Left lung (tissue), 10 donors: Measurements from ENCODE around the gene MAN2A1. TPM values are rescaled to one million over a fixed set of nuclear protein-coding genes. Genes with fewer than 3 reads are reported as not detected.
A peak's percentile ranks its signal among the peaks of the same experiment; 100 is the strongest.
"Not testable (repeated sequence)": the region's sequence is repeated elsewhere in the genome, so short reads cannot be mapped to it uniquely, and the experiment has no call there.

Source experiments
- ATAC-seq: fragments of 200-7000 bp; cut with Tn5 transposase; one replicate; pipeline ENCODE4 v1.9.1; 2020; ENCODE audit warnings: moderate library complexity
- DNase-seq, 4 donors: peaks; one replicate each; pipeline ENCODE4 v3.0.0-alpha.2; 2013 to 2020
- H3K27ac ChIP-seq, 2 donors: fragments of 200-600 bp; sonication (generic) in 1 of 2; one replicate each; pipeline versions ENCODE4 v1.5.0 to v1.8.0; 2020 to 2021
- H3K27me3 ChIP-seq, 2 donors: fragments of 200-600 bp; sonication (generic) in 1 of 2; one replicate each; pipeline versions ENCODE4 v1.5.0 to v1.8.0; 2020 to 2021
- H3K36me3 ChIP-seq, 2 donors: fragments of 200-600 bp; sonication (generic) in 1 of 2; one replicate each; pipeline versions ENCODE4 v1.5.0 to v1.8.0; 2020 to 2021
- H3K4me1 ChIP-seq, 2 donors: fragments of 200-600 bp; one replicate each; pipeline ENCODE4 v1.8.0; 2021
- H3K4me3 ChIP-seq, 2 donors: fragments of 200-600 bp; sonication (generic) in 1 of 2; one replicate each; pipeline versions ENCODE4 v1.5.0 to v1.8.0; 2020 to 2021; ENCODE audit warnings: mild to moderate bottlenecking in 1 of 2
- H3K9me3 ChIP-seq, 2 donors: fragments of 200-600 bp; sonication (generic) in 1 of 2; one replicate each; pipeline versions ENCODE4 v1.5.0 to v1.8.0; 2020 to 2021
- CTCF ChIP-seq, 2 donors: fragments of 200-600 bp; sonication (generic) in 1 of 2; IDR thresholded peaks; one replicate each; pipeline versions ENCODE4 v1.5.0 to v1.8.0; 2021; ENCODE audit warnings: antibody characterized with exemption in 2 of 2
- intact Hi-C, 2 donors: fragments of 100-400 bp; cut with DNase I; formaldehyde crosslinking; loops; one replicate each; pipeline versions ENCODE4 v1.11.2 to v1.14.2; 2022
- polyA plus RNA-seq, 6 donors: library from polyadenylated mRNA; unstranded; fragments of 120-200 nt; gene quantifications; one replicate each; pipeline ENCODE4 v1.2.1, GENCODE V29; 2013; ENCODE audit not compliant: insufficient read length in 6 of 6
- total RNA-seq, 2 donors: library from RNA; stranded (reverse); fragmentation: NEBNext Ultra II Directional; extraction: Animal tissue kit (Norgen Biotek cat#: 25700); gene quantifications; one replicate each; pipeline ENCODE4 v1.2.1, GENCODE V29; 2021
- donor health status: DM: no; HTN: yes; CAD: no.
- donor health status: DM: no; HTN: no; CAD: no.

Gene MAN2A1
- total and polyA plus RNA-seq, 8 donors, result 42.2 to 54.7 (median 47.9) TPM

DNA sequence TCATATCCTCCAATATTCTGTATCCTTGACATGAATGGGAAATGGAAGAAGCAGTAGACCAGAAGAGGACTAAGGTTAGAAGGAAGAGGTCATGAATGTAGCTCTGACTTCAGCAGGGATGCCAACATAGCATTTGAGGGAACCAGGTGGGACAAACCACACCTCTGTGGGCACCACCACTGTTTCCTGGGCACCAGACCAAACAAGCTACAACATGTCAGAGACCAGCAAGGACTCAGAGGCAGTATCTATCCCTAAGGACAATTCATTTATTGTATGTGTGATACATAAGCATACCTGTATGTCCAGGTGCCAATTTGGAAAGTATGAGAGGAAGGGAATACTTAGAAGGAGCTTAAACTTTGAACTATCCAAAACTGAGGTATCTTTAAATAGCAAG, 192.8 kb downstream of the MAN2A1 start:
- Histone ChIP-seq H3K4me1 (no peaks in the 10 kb centered on the region), H3K36me3 (no peaks in the 10 kb centered on the region), H3K4me3 (no peak overlapping the region), H3K9me3 (peaks cover 0 to 5% of the 10 kb centered on the region in 2 donors), H3K27me3 (no peaks in the 10 kb centered on the region), H3K27ac (no peak overlapping the region)
- no peak for ATAC-seq
- no peak for TF ChIP-seq CTCF (IDR thresholded peaks at IDR 0.05)
- DNase-seq, result no peak
- intact Hi-C loops, result no loop called here

GRCh38 chr5:109884676-109885075, 194.9 kb downstream of the MAN2A1 start:
- intact Hi-C loops, result no loop called here
- Histone ChIP-seq H3K27ac (no peak overlapping the region), H3K4me3 (no peak overlapping the region), H3K36me3 (no peaks in the 10 kb centered on the region), H3K27me3 (no peaks in the 10 kb centered on the region), H3K9me3 (peaks cover 0 to 5% of the 10 kb centered on the region in 2 donors), H3K4me1 (no peaks in the 10 kb centered on the region)
- TF ChIP-seq CTCF (IDR thresholded peaks at IDR 0.05), result no peak
- no peak for DNase-seq
- no peak for ATAC-seq

DNA sequence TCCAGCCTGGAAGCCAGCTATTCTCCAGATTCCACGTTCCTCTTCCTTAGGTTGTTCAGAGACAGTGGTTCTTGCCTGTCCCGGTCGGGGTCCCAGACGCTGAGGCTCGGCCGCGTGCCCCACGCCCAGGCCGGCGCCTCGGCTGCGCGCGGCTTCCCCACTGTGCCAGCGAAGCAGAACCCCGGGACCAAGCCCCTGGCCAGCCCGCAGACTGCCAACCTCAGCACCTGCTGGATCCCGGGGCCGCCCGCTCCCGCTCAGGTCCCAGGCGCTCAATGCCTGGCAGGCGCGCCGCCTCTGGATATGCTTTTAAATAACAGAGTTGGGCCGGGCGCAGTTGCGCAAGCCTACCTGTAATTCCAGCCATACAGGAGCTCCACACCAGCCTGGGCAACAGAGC, 195.5 kb downstream of the MAN2A1 start:
- Histone ChIP-seq H3K4me1 (no peaks in the 10 kb centered on the region), H3K4me3 (no peak overlapping the region), H3K9me3 (peaks cover 0 to 5% of the 10 kb centered on the region in 2 donors), H3K27ac (no peak overlapping the region), H3K27me3 (no peaks in the 10 kb centered on the region), H3K36me3 (no peaks in the 10 kb centered on the region)
- intact Hi-C loops, result no loop called here
- no peak for TF ChIP-seq CTCF (IDR thresholded peaks at IDR 0.05)
- DNase-seq (peak in 1 of 4 donors; percentile 78), ATAC-seq (no peak)

DNA sequence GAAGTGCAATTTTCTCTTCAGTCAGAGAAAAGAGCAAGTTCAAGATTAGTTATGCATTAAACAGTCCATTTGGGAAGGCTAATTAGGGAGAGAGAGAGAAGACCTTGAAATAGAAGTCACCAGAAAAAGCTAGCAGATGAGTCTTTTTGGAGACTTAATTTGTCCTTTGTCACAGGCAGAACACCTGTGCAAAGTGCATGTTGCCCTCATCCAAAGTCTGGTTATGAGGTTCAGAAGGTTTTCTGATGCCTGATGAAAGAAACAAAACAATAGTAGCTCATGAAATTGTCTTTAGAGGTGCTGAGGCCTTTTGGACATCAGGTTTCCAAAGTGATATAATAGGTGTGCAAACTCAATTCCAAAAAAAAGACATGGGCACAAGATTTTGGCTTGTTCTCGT, 199.3 kb downstream of the MAN2A1 start:
- no peak overlapping the region for H3K27ac ChIP-seq
- TF ChIP-seq CTCF (IDR thresholded peaks at IDR 0.05), result no peak
- H3K36me3 ChIP-seq, result no peaks in the 10 kb centered on the region
- no peak for DNase-seq
- no peak overlapping the region for H3K4me3 ChIP-seq
- intact Hi-C loops, result no loop called here
- no peaks in the 10 kb centered on the region for H3K27me3 ChIP-seq
- peaks cover 0 to 5% of the 10 kb centered on the region in 2 donors for H3K9me3 ChIP-seq
- ATAC-seq, result no peak
- no peaks in the 10 kb centered on the region for H3K4me1 ChIP-seq

- DNase-seq, intact Hi-C loops, H3K4me3 ChIP-seq, H3K9me3 ChIP-seq, H3K27ac ChIP-seq, H3K4me1 ChIP-seq, H3K36me3 ChIP-seq, ATAC-seq, H3K27me3 ChIP-seq: not testable (repeated sequence)
Measured at GRCh38 chr5:109893271-109893670, 203.5 kb downstream of the MAN2A1 start.
